IMR-90 (cell line): ENCODE data around the gene MSH3. TPM values are rescaled to one million over a fixed set of nuclear protein-coding genes. Genes with fewer than 3 reads are reported as not detected.
A peak's percentile ranks its signal among the peaks of the same experiment; 100 is the strongest.

ENCODE experiments used
- ATAC-seq: fragments of 200-7000 bp; cut with Tn5 transposase; 2 replicates; pipeline ENCODE4 v1.9.1; 2020; ENCODE audit warnings: low read depth, mild to moderate bottlenecking, moderate library complexity
- BruUV-seq: library from RNA; stranded (reverse); fragments of 400-500 nt; replicated peaks from 2 replicates; lab custom pipeline; 2021; lab: Mats Ljungman, UMichigan
- CTCF ChIA-PET: fragments of 300-600 bp; formaldehyde crosslinking; extraction: SDS; loops from one replicate; lab custom pipeline; 2021; ENCODE audit warnings: antibody characterized with exemption; lab: Yijun Ruan, JAX
- POLR2A ChIA-PET: fragments of 300-600 bp; sonication (Branson Sonifier 250); formaldehyde crosslinking; loops from one replicate; lab custom pipeline; 2022; ENCODE audit warnings: antibody characterized with exemption; ENCODE audit not compliant: unreplicated experiment; lab: Charles Lee
- DNase-seq: peaks from one replicate; pipeline ENCODE4 v3.0.0; 2013
- H2AFZ ChIP-seq: replicated peaks from 2 replicates; pipeline ENCODE3; 2013; ENCODE audit warnings: low read length, mild to moderate bottlenecking; ENCODE audit not compliant: poor library complexity
- H2AK5ac ChIP-seq: 2 replicates; pipeline ENCODE4 v1.6.1; 2013; ENCODE audit warnings: low read depth, low read length, inconsistent platforms
- H2AK9ac ChIP-seq: replicated peaks from 2 replicates; pipeline ENCODE3; 2013; ENCODE audit warnings: mild to moderate bottlenecking, low read depth, low read length, moderate library complexity; ENCODE audit not compliant: poor library complexity
- H2BK120ac ChIP-seq: 2 replicates; pipeline ENCODE4 v1.6.1; 2013; ENCODE audit warnings: low read depth, low read length, inconsistent platforms
- H2BK15ac ChIP-seq: 3 replicates; pipeline ENCODE4 v1.6.1; 2013; ENCODE audit warnings: low read depth, low read length, inconsistent platforms
- H2BK20ac ChIP-seq: 2 replicates; pipeline ENCODE4 v1.6.1; 2013; ENCODE audit warnings: low read depth, mild to moderate bottlenecking, inconsistent platforms, low read length, moderate library complexity
- H2BK5ac ChIP-seq: 2 replicates; pipeline ENCODE4 v1.6.1; 2013; ENCODE audit warnings: mild to moderate bottlenecking, low read depth, low read length, inconsistent platforms; ENCODE audit not compliant: poor library complexity, severe bottlenecking
- H3K14ac ChIP-seq: replicated peaks from 2 replicates; pipeline ENCODE4 v1.6.1; 2013; ENCODE audit warnings: low read depth, low read length, inconsistent platforms
- H3K18ac ChIP-seq: 2 replicates; pipeline ENCODE4 v1.6.1; 2013; ENCODE audit warnings: low read depth, low read length, control low read depth
- H3K23ac ChIP-seq: 2 replicates; pipeline ENCODE4 v1.6.1; 2013; ENCODE audit warnings: low read depth, low read length, inconsistent platforms
- H3K27ac ChIP-seq: 2 replicates; pipeline ENCODE4 v1.5.1; 2013; ENCODE audit warnings: mild to moderate bottlenecking, control low read depth, low read length; ENCODE audit not compliant: insufficient read depth
- H3K27me3 ChIP-seq: 2 replicates; pipeline ENCODE4 v1.6.1; 2013; ENCODE audit warnings: low read length; ENCODE audit not compliant: control insufficient read depth, insufficient read depth
- H3K36me3 ChIP-seq: 2 replicates; pipeline ENCODE4 v1.6.1; 2013; ENCODE audit warnings: low read length, mixed read lengths; ENCODE audit not compliant: control insufficient read depth, insufficient read depth
- H3K4ac ChIP-seq: 2 replicates; pipeline ENCODE4 v1.6.1; 2013; ENCODE audit warnings: low read depth, low read length, inconsistent platforms
- H3K4me1 ChIP-seq: 2 replicates; pipeline ENCODE4 v1.6.1; 2013; ENCODE audit warnings: low read length, mixed read lengths; ENCODE audit not compliant: control insufficient read depth, insufficient read depth
- H3K4me2 ChIP-seq: 2 replicates; pipeline ENCODE4 v1.6.1; 2013; ENCODE audit warnings: low read depth, mild to moderate bottlenecking, control low read depth, low read length, moderate library complexity
- H3K4me3 ChIP-seq: 2 replicates; pipeline ENCODE4 v1.5.1; 2013; ENCODE audit warnings: low read depth, mild to moderate bottlenecking, control low read depth, low read length, moderate library complexity; ENCODE audit not compliant: insufficient read depth
- H3K56ac ChIP-seq: 2 replicates; pipeline ENCODE4 v1.6.1; 2013; ENCODE audit warnings: low read length, inconsistent platforms; ENCODE audit not compliant: insufficient read depth; ENCODE audit errors: extremely low read depth
- H3K79me1 ChIP-seq, 2 experiments: 2 replicates each; pipeline ENCODE4 v1.6.1; 2013; ENCODE audit warnings: low read length in 2 of 2, inconsistent platforms in 1 of 2, low read depth in 1 of 2
- H3K9ac ChIP-seq: 2 replicates; pipeline ENCODE4 v1.6.1; 2013; ENCODE audit warnings: low read depth, low read length, control low read depth
- H3K9me1 ChIP-seq: 2 replicates; pipeline ENCODE4 v1.6.1; 2013; ENCODE audit warnings: low read length, inconsistent platforms; ENCODE audit not compliant: insufficient read depth
- H3K9me3 ChIP-seq: 2 replicates; pipeline ENCODE4 v1.6.1; 2013; ENCODE audit warnings: low read length; ENCODE audit not compliant: control insufficient read depth, insufficient read depth
- H4K20me1 ChIP-seq: 2 replicates; pipeline ENCODE4 v1.6.1; 2013; ENCODE audit warnings: low read length, inconsistent platforms; ENCODE audit not compliant: insufficient read depth
- H4K5ac ChIP-seq: 2 replicates; pipeline ENCODE4 v1.6.1; 2013; ENCODE audit warnings: mild to moderate bottlenecking, low read depth, low read length, control low read depth
- H4K8ac ChIP-seq, 2 experiments: 2 replicates each; pipeline ENCODE4 v1.6.1; 2013; ENCODE audit warnings: low read depth in 2 of 2, low read length in 2 of 2, control low read depth in 1 of 2, inconsistent platforms in 1 of 2
- H4K91ac ChIP-seq: 2 replicates; pipeline ENCODE4 v1.6.1; 2013; ENCODE audit warnings: low read depth, low read length, inconsistent platforms; ENCODE audit not compliant: insufficient read depth
- BHLHE40 ChIP-seq: fragments of 150-350 bp; IDR thresholded peaks from 2 replicates; pipeline ENCODE4 v1.6.1; 2016; ENCODE audit warnings: mild to moderate bottlenecking, low read depth, low read length
- CEBPB ChIP-seq: IDR thresholded peaks from 2 replicates; pipeline ENCODE4 v1.6.1; 2012; ENCODE audit warnings: low read depth, low read length, improper control_type of control experiment
- CHD1 ChIP-seq: IDR thresholded peaks from 2 replicates; pipeline ENCODE4 v1.6.1; 2012; ENCODE audit warnings: low read depth, low read length, improper control_type of control experiment
- FOS ChIP-seq: fragments of 150-350 bp; IDR thresholded peaks from 2 replicates; pipeline ENCODE4 v1.6.1; 2016; ENCODE audit warnings: low read depth, low read length
- MAFK ChIP-seq: IDR thresholded peaks from 2 replicates; pipeline ENCODE4 v1.6.1; 2012; ENCODE audit warnings: low read depth, low read length, improper control_type of control experiment
- MAZ ChIP-seq: IDR thresholded peaks from 2 replicates; pipeline ENCODE4 v1.6.1; 2012; ENCODE audit warnings: low read depth, mild to moderate bottlenecking, low read length, improper control_type of control experiment, moderate library complexity, borderline replicate concordance
- MXI1 ChIP-seq: IDR thresholded peaks from 2 replicates; pipeline ENCODE4 v1.6.1; 2012; ENCODE audit warnings: low read depth, mild to moderate bottlenecking, low read length, moderate library complexity, borderline replicate concordance
- NFE2L2 ChIP-seq: fragments of 150-350 bp; IDR thresholded peaks from 2 replicates; pipeline ENCODE4 v1.6.1; 2016; ENCODE audit warnings: low read depth, mild to moderate bottlenecking, low read length
- POLR2A ChIP-seq: IDR thresholded peaks from 2 replicates; pipeline ENCODE4 v1.6.1; 2012; ENCODE audit warnings: mild to moderate bottlenecking, low read depth, low read length
- RAD21 ChIP-seq: IDR thresholded peaks from 2 replicates; pipeline ENCODE4 v1.6.1; 2012; ENCODE audit warnings: low read length, improper control_type of control experiment
- RCOR1 ChIP-seq: IDR thresholded peaks from 2 replicates; pipeline ENCODE4 v1.6.1; 2012; ENCODE audit warnings: mild to moderate bottlenecking, low read length, improper control_type of control experiment; ENCODE audit not compliant: insufficient replicate concordance
- RFX5 ChIP-seq: IDR thresholded peaks from 2 replicates; pipeline ENCODE4 v1.8.0; 2012; ENCODE audit warnings: low read depth, mild to moderate bottlenecking, low read length, moderate library complexity
- SMC3 ChIP-seq: fragments of 150-350 bp; IDR thresholded peaks from 2 replicates; pipeline ENCODE4 v1.6.1; 2016; ENCODE audit warnings: low read depth, mild to moderate bottlenecking, antibody characterized with exemption, low read length, moderate library complexity
- WGBS, 2 experiments: methylation state at CpG; one replicate each; pipeline versions ENCODE4 v1.1.5 to v1.1.7; 2013; ENCODE audit warnings: missing lambda C conversion rate in 2 of 2; ENCODE audit not compliant: insufficient read length in 1 of 2; ENCODE audit errors: extremely low coverage in 2 of 2; 5-methylcytosine and 5-hydroxymethylcytosine counted together
- dilution Hi-C: fragments of 300-500 bp; cut with HindIII; formaldehyde crosslinking; loops from one replicate; pipeline ENCODE4 v1.14.3; 2018; ENCODE audit warnings: low sequenced_read_pairs; ENCODE audit not compliant: unreplicated experiment
- in situ Hi-C: fragments of 300-500 bp; cut with MboI; formaldehyde crosslinking; loops from 3 replicates; pipeline ENCODE4 v1.14.3; 2019; ENCODE audit warnings: low sequenced_read_pairs, inconsistent platforms, mixed read lengths
- intact Hi-C: fragments of 100-400 bp; cut with micrococcal nuclease; formaldehyde crosslinking; loops from 2 replicates; pipeline ENCODE4 v1.10.0; 2022
- polyA plus RNA-seq, 3 experiments: library from polyadenylated mRNA; depleted of rRNA; stranded (reverse); fragments of >200 nt; gene quantifications; 2 replicates each; pipeline ENCODE4 v1.2.3, GENCODE V29; 2012; ENCODE audit warnings: low replicate concordance in 1 of 3
- total RNA-seq: library from RNA; depleted of rRNA; stranded (reverse); fragments of >200 nt; gene quantifications from 2 replicates; pipeline ENCODE4 v1.2.3, GENCODE V29; 2012
- TF ChIP-seq, protein P1 (sequence below): fragments of 150-350 bp; IDR thresholded peaks from 2 replicates; pipeline ENCODE4 v1.6.1; 2017; ENCODE audit warnings: mild to moderate bottlenecking, antibody characterized with exemption, low read length, low read depth
- TF ChIP-seq, protein P2 (sequence below): conservative IDR thresholded peaks from 2 replicates; pipeline ENCODE4 v1.5.1; 2012; ENCODE audit warnings: mild to moderate bottlenecking, low read depth, low read length, improper control_type of control experiment
- TF ChIP-seq, protein P3 (sequence below): fragments of 150-350 bp; IDR thresholded peaks from 2 replicates; pipeline ENCODE4 v1.6.1; 2016; ENCODE audit warnings: low read depth, mild to moderate bottlenecking, low read length, moderate library complexity, borderline replicate concordance

The MSH3 gene
- total and polyA plus RNA-seq, 2 of the 4 experiments (the other 2 are of a cell fraction), result 4.6 to 13.3 TPM

DNA sequence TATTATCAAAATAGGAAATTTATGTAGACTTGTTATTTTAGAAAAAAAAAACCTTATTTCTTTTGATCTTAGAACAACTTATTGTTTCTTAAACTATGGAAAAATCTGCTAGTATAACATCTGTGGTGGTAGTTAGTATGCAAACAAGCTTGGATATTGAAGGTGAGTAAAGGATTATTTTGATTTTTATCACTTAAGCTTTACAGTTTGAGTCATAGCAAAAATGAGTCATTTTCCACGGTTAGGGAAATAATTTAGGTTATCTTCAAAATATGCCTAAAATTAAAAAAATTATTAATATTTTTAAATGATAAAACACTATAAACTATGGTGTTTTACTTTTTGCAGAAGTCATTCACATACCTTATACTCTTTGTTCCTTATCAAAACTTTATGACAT lies 107.5 kb downstream of the MSH3 start:
- ATAC-seq (no peak), DNase-seq (peak; percentile 11)
- Histone ChIP-seq H2BK120ac (no peak overlapping the region), H3K9me1 (no peaks in the 10 kb centered on the region), H3K14ac (no peak overlapping the region), H3K36me3 (peaks cover 4% of the 10 kb centered on the region; the same call in 1 of the 2 replicates), H3K27me3 (no peaks in the 10 kb centered on the region), H3K4me3 (no peak overlapping the region), H4K20me1 (no peaks in the 10 kb centered on the region), H3K9me3 (no peaks in the 10 kb centered on the region), H3K9ac (no peak overlapping the region), H2BK15ac (no peak overlapping the region), H2AK5ac (no peak overlapping the region), H3K4me2 (no peak overlapping the region), H3K4ac (no peak overlapping the region), H3K27ac (no peak overlapping the region), H3K4me1 (peaks cover 3% of the 10 kb centered on the region), H3K56ac (no peak overlapping the region), H2BK20ac (no peak overlapping the region), H3K23ac (no peak overlapping the region), H3K18ac (no peak overlapping the region), H4K5ac (no peak overlapping the region), H2AFZ (no peak overlapping the region), H2AK9ac (no peak overlapping the region), H4K8ac (no peak overlapping the region), H2BK5ac (no peak overlapping the region), H4K91ac (no peak overlapping the region), H3K79me1 (0 out of 4 replicates have a peak, but pooled peaks cover 0 to 4% of the 10 kb centered on the region in 2 experiments)
- dilution Hi-C loops, result no loop called here
- in situ Hi-C loops, result no loop called here
- POLR2A ChIA-PET, result no interaction called here
- no TSS peak for BruUV-seq
- CTCF ChIA-PET, result interaction anchor here (0.6 kb wide), 1 partner anchor 17 kb away, joined by 5 read pairs; no protein-coding TSS in a partner anchor
- no peak for TF ChIP-seq MAZ
- TF ChIP-seq BHLHE40, result no peak
- TF ChIP-seq RFX5, result no peak
- TF ChIP-seq MAFK, result no peak
- no peak for TF ChIP-seq MXI1
- no peak for TF ChIP-seq RAD21
- no peak for TF ChIP-seq POLR2A
- no peak for TF ChIP-seq CEBPB
- no peak for TF ChIP-seq CHD1
- no peak for TF ChIP-seq NFE2L2
- no peak for TF ChIP-seq FOS
- TF ChIP-seq RCOR1, result no peak
- no peak for TF ChIP-seq SMC3
- TF ChIP-seq, protein P1, sequence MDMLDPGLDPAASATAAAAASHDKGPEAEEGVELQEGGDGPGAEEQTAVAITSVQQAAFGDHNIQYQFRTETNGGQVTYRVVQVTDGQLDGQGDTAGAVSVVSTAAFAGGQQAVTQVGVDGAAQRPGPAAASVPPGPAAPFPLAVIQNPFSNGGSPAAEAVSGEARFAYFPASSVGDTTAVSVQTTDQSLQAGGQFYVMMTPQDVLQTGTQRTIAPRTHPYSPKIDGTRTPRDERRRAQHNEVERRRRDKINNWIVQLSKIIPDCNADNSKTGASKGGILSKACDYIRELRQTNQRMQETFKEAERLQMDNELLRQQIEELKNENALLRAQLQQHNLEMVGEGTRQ, result no peak
- TF ChIP-seq, protein P2, sequence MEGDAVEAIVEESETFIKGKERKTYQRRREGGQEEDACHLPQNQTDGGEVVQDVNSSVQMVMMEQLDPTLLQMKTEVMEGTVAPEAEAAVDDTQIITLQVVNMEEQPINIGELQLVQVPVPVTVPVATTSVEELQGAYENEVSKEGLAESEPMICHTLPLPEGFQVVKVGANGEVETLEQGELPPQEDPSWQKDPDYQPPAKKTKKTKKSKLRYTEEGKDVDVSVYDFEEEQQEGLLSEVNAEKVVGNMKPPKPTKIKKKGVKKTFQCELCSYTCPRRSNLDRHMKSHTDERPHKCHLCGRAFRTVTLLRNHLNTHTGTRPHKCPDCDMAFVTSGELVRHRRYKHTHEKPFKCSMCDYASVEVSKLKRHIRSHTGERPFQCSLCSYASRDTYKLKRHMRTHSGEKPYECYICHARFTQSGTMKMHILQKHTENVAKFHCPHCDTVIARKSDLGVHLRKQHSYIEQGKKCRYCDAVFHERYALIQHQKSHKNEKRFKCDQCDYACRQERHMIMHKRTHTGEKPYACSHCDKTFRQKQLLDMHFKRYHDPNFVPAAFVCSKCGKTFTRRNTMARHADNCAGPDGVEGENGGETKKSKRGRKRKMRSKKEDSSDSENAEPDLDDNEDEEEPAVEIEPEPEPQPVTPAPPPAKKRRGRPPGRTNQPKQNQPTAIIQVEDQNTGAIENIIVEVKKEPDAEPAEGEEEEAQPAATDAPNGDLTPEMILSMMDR, result no peak
- TF ChIP-seq, protein P3, sequence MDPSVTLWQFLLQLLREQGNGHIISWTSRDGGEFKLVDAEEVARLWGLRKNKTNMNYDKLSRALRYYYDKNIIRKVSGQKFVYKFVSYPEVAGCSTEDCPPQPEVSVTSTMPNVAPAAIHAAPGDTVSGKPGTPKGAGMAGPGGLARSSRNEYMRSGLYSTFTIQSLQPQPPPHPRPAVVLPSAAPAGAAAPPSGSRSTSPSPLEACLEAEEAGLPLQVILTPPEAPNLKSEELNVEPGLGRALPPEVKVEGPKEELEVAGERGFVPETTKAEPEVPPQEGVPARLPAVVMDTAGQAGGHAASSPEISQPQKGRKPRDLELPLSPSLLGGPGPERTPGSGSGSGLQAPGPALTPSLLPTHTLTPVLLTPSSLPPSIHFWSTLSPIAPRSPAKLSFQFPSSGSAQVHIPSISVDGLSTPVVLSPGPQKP, result no peak
- WGBS, 2 experiments, result no CpG with 5 or more reads among the region's 1 CpG
- intact Hi-C loops, result no loop called here
